ENCODE results near the gene NEU2. TPM values are rescaled to one million over a fixed set of nuclear protein-coding genes. Genes with fewer than 3 reads are reported as not detected.
"Not testable (repeated sequence)": the region's sequence is repeated elsewhere in the genome, so short reads cannot be mapped to it uniquely, and the experiment has no call there.

Gene NEU2
- total RNA-seq, 1 donor = not detected

GRCh38 chr2:233061591-233062450 lies 29.3 kb downstream of the NEU2 start:
- H3K4me3 ChIP-seq (ENCODE audit: low read depth, low read length) = no peak overlapping the region
- TF ChIP-seq, protein P1, sequence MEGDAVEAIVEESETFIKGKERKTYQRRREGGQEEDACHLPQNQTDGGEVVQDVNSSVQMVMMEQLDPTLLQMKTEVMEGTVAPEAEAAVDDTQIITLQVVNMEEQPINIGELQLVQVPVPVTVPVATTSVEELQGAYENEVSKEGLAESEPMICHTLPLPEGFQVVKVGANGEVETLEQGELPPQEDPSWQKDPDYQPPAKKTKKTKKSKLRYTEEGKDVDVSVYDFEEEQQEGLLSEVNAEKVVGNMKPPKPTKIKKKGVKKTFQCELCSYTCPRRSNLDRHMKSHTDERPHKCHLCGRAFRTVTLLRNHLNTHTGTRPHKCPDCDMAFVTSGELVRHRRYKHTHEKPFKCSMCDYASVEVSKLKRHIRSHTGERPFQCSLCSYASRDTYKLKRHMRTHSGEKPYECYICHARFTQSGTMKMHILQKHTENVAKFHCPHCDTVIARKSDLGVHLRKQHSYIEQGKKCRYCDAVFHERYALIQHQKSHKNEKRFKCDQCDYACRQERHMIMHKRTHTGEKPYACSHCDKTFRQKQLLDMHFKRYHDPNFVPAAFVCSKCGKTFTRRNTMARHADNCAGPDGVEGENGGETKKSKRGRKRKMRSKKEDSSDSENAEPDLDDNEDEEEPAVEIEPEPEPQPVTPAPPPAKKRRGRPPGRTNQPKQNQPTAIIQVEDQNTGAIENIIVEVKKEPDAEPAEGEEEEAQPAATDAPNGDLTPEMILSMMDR (IDR thresholded peaks at IDR 0.05; ENCODE audit: insufficient read depth, low read depth, low read length) = peak; percentile 19
- peak; percentile 40 for DNase-seq (ENCODE audit: low read depth)

DNA sequence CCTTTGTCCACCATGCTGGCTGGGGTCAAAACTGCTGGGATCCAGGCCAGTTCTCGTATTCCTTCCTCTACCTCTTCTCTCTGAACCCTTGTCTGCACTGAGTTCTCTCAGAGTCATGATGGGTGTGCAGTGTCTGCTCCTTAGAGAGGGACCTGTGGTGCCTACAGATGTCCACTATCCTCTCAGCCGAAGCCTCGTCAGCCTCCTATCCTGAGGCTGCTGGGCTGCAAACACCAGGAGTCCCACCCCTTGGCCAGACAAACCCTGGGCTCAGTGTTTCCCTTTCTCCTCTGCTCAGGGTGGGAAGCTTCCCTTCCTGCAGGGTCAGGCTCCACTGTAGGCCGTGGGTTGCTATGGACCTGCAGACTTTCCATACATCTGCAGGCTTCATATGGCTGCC lies 30.0 kb downstream of the NEU2 start:
- DNase-seq (ENCODE audit: low read depth) = no peak
- TF ChIP-seq, protein P1 (IDR thresholded peaks at IDR 0.05; ENCODE audit: insufficient read depth, low read depth, low read length) = no peak
- H3K4me3 ChIP-seq (ENCODE audit: low read depth, low read length) = no peak overlapping the region

GRCh38 chr2:233062946-233063268 lies 30.4 kb downstream of the NEU2 start:
- H3K4me3 ChIP-seq (ENCODE audit: low read depth, low read length) = no peak overlapping the region
- TF ChIP-seq, protein P1 (IDR thresholded peaks at IDR 0.05; ENCODE audit: insufficient read depth, low read depth, low read length) = no peak
- DNase-seq (ENCODE audit: low read depth) = no peak

- no peak overlapping the region for H3K4me3 ChIP-seq (ENCODE audit: low read depth, low read length)
- no peak for DNase-seq (ENCODE audit: low read depth)
- TF ChIP-seq, protein P1 (IDR thresholded peaks at IDR 0.05; ENCODE audit: insufficient read depth, low read depth, low read length) = peak; percentile 9
These were observed 30.9 kb downstream of the NEU2 start for GRCh38 chr2:233063269-233063975.

DNA sequence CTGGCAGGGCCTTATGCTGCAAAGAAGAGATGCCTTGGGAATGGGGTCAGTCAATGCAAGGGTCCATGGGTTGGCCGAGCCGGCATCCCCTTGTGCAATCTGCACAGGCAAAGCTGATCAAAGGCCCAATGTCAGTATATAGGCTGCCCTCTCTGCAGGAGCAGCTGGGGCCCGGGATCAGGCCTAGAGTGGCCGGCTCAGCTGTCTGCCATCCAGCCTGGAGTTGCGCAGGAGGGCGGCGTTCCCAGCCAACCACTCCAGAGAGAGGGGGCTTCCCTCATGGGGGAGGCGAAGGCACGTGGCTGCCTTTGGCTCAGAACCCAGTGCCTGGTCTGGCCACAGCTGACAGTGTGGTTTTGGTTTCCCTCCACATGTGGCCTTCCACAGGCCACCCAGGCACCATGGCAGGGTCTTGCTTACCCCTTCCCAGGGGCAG lies 31.5 kb downstream of the NEU2 start:
- no peak for DNase-seq (ENCODE audit: low read depth)
- TF ChIP-seq, protein P1 (IDR thresholded peaks at IDR 0.05; ENCODE audit: insufficient read depth, low read depth, low read length) = no peak
- H3K4me3 ChIP-seq (ENCODE audit: low read depth, low read length) = no peak overlapping the region

- no peak overlapping the region for H3K4me3 ChIP-seq (ENCODE audit: low read depth, low read length)
- TF ChIP-seq, protein P1 (IDR thresholded peaks at IDR 0.05; ENCODE audit: insufficient read depth, low read depth, low read length) = no peak
- DNase-seq (ENCODE audit: low read depth) = no peak
These were observed 32.2 kb downstream of the NEU2 start for GRCh38 chr2:233064530-233065199.

GRCh38 chr2:233065200-233065589 lies 32.7 kb downstream of the NEU2 start:
- DNase-seq (ENCODE audit: low read depth); H3K4me3 ChIP-seq (ENCODE audit: low read depth, low read length): not testable (repeated sequence)

Data from fibroblast of villous mesenchyme (primary cell).